K562 treated with DMSO at 1 percent for 48 hours (cell line): ENCODE measurements around the gene WDR53. TPM values are rescaled to one million over a fixed set of nuclear protein-coding genes. Genes with fewer than 3 reads are reported as not detected.

ENCODE experiments used
- total RNA-seq: library from RNA; unstranded; fragments of 300-600 nt; gene quantifications from 2 replicates; pipeline ENCODE4 v1.2.3, GENCODE V29; 2022; ENCODE audit warnings: low replicate concordance; ENCODE audit errors: extremely low read depth

The WDR53 gene
- not detected in 2 replicates for total RNA-seq

GRCh38 chr3:196568246-196569002 lies at the start of gene WDR53, which contains the start of gene FBXO45:
TSS of gene WDR53 (minus strand) at chr3:196568554. CDS start at chr3:196561475, 7,079 bp downstream.
TSS of gene FBXO45 (plus strand) at chr3:196568660. CDS start at chr3:196568985, 325 bp downstream.

GRCh38 chr3:196514913-196515621 lies 53.3 kb downstream of the WDR53 start, which contains the start of gene SMCO1:
TSS of gene SMCO1 (minus strand) at chr3:196515346. CDS start at chr3:196515209, 137 bp downstream.

Other genes starting within 250 kb of the WDR53 start
- not detected in 2 replicates for gene TM4SF19, start 230.2 kb downstream of the WDR53 start, total RNA-seq
- gene UBXN7, start 136.1 kb downstream of the WDR53 start, total RNA-seq: not detected in 2 replicates
- not detected in 2 replicates for gene RNF168, start 64.8 kb downstream of the WDR53 start, total RNA-seq
- gene SMCO1, start 53.2 kb downstream of the WDR53 start, total RNA-seq: not detected in 2 replicates
- gene FBXO45, start 106 bp upstream of the WDR53 start, total RNA-seq: not detected in 2 replicates
- gene NRROS, start 71.1 kb upstream of the WDR53 start, total RNA-seq: not detected in 2 replicates
- not detected in 2 replicates for gene CEP19, start 143.7 kb upstream of the WDR53 start, total RNA-seq
- gene PIGX, start 143.8 kb upstream of the WDR53 start, total RNA-seq: not detected in 2 replicates
- gene PAK2, start 171.3 kb upstream of the WDR53 start, total RNA-seq: not detected in 2 replicates